Measurements from ENCODE around the gene ZNF329. TPM values are rescaled to one million over a fixed set of nuclear protein-coding genes. Genes with fewer than 3 reads are reported as not detected.

ZNF329 gene
- polyA plus RNA-seq, 4 donors = 1.1 to 12.3 (median 2.7) TPM

- FAIRE-seq (no peak), DNase-seq (no peak)
- H3K36me3 ChIP-seq (ENCODE audit: control insufficient read depth in 3 of 3, insufficient read depth in 2 of 3, low read depth in 1 of 3, low read length in 3 of 3) = peaks cover 0 to 72% (median 4%) of the 10 kb centered on the region in 3 donors
- WGBS, 3 donors = 97 to 98% (median 98%) methylated on average over 12 to 13 of the region's 13 CpGs
- no peak overlapping the region for H3K27ac ChIP-seq (ENCODE audit: low read depth in 1 of 3, low read length in 2 of 3)
- peaks cover 11 to 89% of the 10 kb centered on the region in 2 donors for H3K9me3 ChIP-seq (ENCODE audit: control insufficient read depth in 2 of 2, insufficient read depth in 1 of 2, low read depth in 1 of 2, low read length in 1 of 2)
- H3K4me3 ChIP-seq (ENCODE audit: low read depth in 1 of 3, low read length in 3 of 3) = no peak overlapping the region
- H3K4me1 ChIP-seq (ENCODE audit: control insufficient read depth in 3 of 3, insufficient read depth in 2 of 3, low read depth in 1 of 3, low read length in 2 of 3) = no peaks in the 10 kb centered on the region
- no peaks in the 10 kb centered on the region for H3K27me3 ChIP-seq (ENCODE audit: control insufficient read depth in 3 of 3, insufficient read depth in 3 of 3, low read length in 3 of 3)
These were observed 62.0 kb downstream of the ZNF329 start for GRCh38 chr19:58088521-58089052.

- H3K4me3 ChIP-seq (ENCODE audit: low read depth in 1 of 3, low read length in 3 of 3) = no peak overlapping the region
- peaks cover 9 to 95% of the 10 kb centered on the region in 2 donors for H3K9me3 ChIP-seq (ENCODE audit: control insufficient read depth in 2 of 2, insufficient read depth in 1 of 2, low read depth in 1 of 2, low read length in 1 of 2)
- H3K4me1 ChIP-seq (ENCODE audit: control insufficient read depth in 3 of 3, insufficient read depth in 2 of 3, low read depth in 1 of 3, low read length in 2 of 3) = no peaks in the 10 kb centered on the region
- DNase-seq (no peak), FAIRE-seq (no peak)
- peaks cover 0 to 67% (median 4%) of the 10 kb centered on the region in 3 donors for H3K36me3 ChIP-seq (ENCODE audit: control insufficient read depth in 3 of 3, insufficient read depth in 2 of 3, low read depth in 1 of 3, low read length in 3 of 3)
- WGBS, 3 donors = 94 to 96% (median 95%) methylated on average over 20 to 23 of the region's 23 CpGs
- H3K27me3 ChIP-seq (ENCODE audit: control insufficient read depth in 3 of 3, insufficient read depth in 3 of 3, low read length in 3 of 3) = no peaks in the 10 kb centered on the region
- no peak overlapping the region for H3K27ac ChIP-seq (ENCODE audit: low read depth in 1 of 3, low read length in 2 of 3)
These were observed 63.5 kb downstream of the ZNF329 start for GRCh38 chr19:58086825-58087710.

GRCh38 chr19:58085348-58085875 is 65.2 kb downstream of the ZNF329 start:
- Histone ChIP-seq H3K27me3 (ENCODE audit: control insufficient read depth in 3 of 3, insufficient read depth in 3 of 3, low read length in 3 of 3) (no peaks in the 10 kb centered on the region), H3K36me3 (ENCODE audit: control insufficient read depth in 3 of 3, insufficient read depth in 2 of 3, low read depth in 1 of 3, low read length in 3 of 3) (peaks cover 0 to 61% (median 4%) of the 10 kb centered on the region in 3 donors), H3K9me3 (ENCODE audit: control insufficient read depth in 2 of 2, insufficient read depth in 1 of 2, low read depth in 1 of 2, low read length in 1 of 2) (peaks cover 7 to 94% of the 10 kb centered on the region in 2 donors), H3K27ac (ENCODE audit: low read depth in 1 of 3, low read length in 2 of 3) (no peak overlapping the region), H3K4me3 (ENCODE audit: low read depth in 1 of 3, low read length in 3 of 3) (no peak overlapping the region), H3K4me1 (ENCODE audit: control insufficient read depth in 3 of 3, insufficient read depth in 2 of 3, low read depth in 1 of 3, low read length in 2 of 3) (no peaks in the 10 kb centered on the region)
- DNase-seq (no peak), FAIRE-seq (no peak)
- 92 to 97% (median 95%) methylated on average over 27 to 29 of the region's 29 CpGs for WGBS, 3 donors

GRCh38 chr19:58084596-58085347 is 65.8 kb downstream of the ZNF329 start:
- Histone ChIP-seq H3K27ac (ENCODE audit: low read depth in 1 of 3, low read length in 2 of 3) (no peak overlapping the region), H3K36me3 (ENCODE audit: control insufficient read depth in 3 of 3, insufficient read depth in 2 of 3, low read depth in 1 of 3, low read length in 3 of 3) (peaks cover 0 to 55% (median 4%) of the 10 kb centered on the region in 3 donors), H3K27me3 (ENCODE audit: control insufficient read depth in 3 of 3, insufficient read depth in 3 of 3, low read length in 3 of 3) (no peaks in the 10 kb centered on the region), H3K4me1 (ENCODE audit: control insufficient read depth in 3 of 3, insufficient read depth in 2 of 3, low read depth in 1 of 3, low read length in 2 of 3) (no peaks in the 10 kb centered on the region), H3K4me3 (ENCODE audit: low read depth in 1 of 3, low read length in 3 of 3) (no peak overlapping the region), H3K9me3 (ENCODE audit: control insufficient read depth in 2 of 2, insufficient read depth in 1 of 2, low read depth in 1 of 2, low read length in 1 of 2) (peaks cover 6 to 94% of the 10 kb centered on the region in 2 donors)
- DNase-seq = no peak
- no peak for FAIRE-seq
- 97 to 98% (median 97%) methylated on average over 55 to 69 of the region's 69 CpGs for WGBS, 3 donors

GRCh38 chr19:58083021-58083420 is 67.6 kb downstream of the ZNF329 start:
- H3K27me3 ChIP-seq (ENCODE audit: control insufficient read depth in 3 of 3, insufficient read depth in 3 of 3, low read length in 3 of 3) = no peaks in the 10 kb centered on the region
- FAIRE-seq (no peak), DNase-seq (no peak)
- H3K9me3 ChIP-seq (ENCODE audit: control insufficient read depth in 2 of 2, insufficient read depth in 1 of 2, low read depth in 1 of 2, low read length in 1 of 2) = peaks cover 4 to 93% of the 10 kb centered on the region in 2 donors
- no peaks in the 10 kb centered on the region for H3K4me1 ChIP-seq (ENCODE audit: control insufficient read depth in 3 of 3, insufficient read depth in 2 of 3, low read depth in 1 of 3, low read length in 2 of 3)
- peaks cover 0 to 45% (median 4%) of the 10 kb centered on the region in 3 donors for H3K36me3 ChIP-seq (ENCODE audit: control insufficient read depth in 3 of 3, insufficient read depth in 2 of 3, low read depth in 1 of 3, low read length in 3 of 3)
- H3K4me3 ChIP-seq (ENCODE audit: low read depth in 1 of 3, low read length in 3 of 3) = no peak overlapping the region
- no peak overlapping the region for H3K27ac ChIP-seq (ENCODE audit: low read depth in 1 of 3, low read length in 2 of 3)
- 94 to 97% (median 97%) methylated on average over 3 of the region's 3 CpGs for WGBS, 3 donors

GRCh38 chr19:58079792-58080191 is 70.8 kb downstream of the ZNF329 start:
- peaks cover 0 to 13% (median 4%) of the 10 kb centered on the region in 3 donors for H3K36me3 ChIP-seq (ENCODE audit: control insufficient read depth in 3 of 3, insufficient read depth in 2 of 3, low read depth in 1 of 3, low read length in 3 of 3)
- H3K4me3 ChIP-seq (ENCODE audit: low read depth in 1 of 3, low read length in 3 of 3) = no peak overlapping the region
- DNase-seq = no peak
- no peak for FAIRE-seq
- H3K27me3 ChIP-seq (ENCODE audit: control insufficient read depth in 3 of 3, insufficient read depth in 3 of 3, low read length in 3 of 3) = no peaks in the 10 kb centered on the region
- 89 to 94% (median 92%) methylated on average over 10 of the region's 10 CpGs for WGBS, 3 donors
- H3K9me3 ChIP-seq (ENCODE audit: control insufficient read depth in 2 of 2, insufficient read depth in 1 of 2, low read depth in 1 of 2, low read length in 1 of 2) = peaks cover 0 to 85% of the 10 kb centered on the region in 2 donors
- H3K4me1 ChIP-seq (ENCODE audit: control insufficient read depth in 3 of 3, insufficient read depth in 2 of 3, low read depth in 1 of 3, low read length in 2 of 3) = no peaks in the 10 kb centered on the region
- no peak overlapping the region for H3K27ac ChIP-seq (ENCODE audit: low read depth in 1 of 3, low read length in 2 of 3)

Measured in small intestine (tissue), 7 donors.